ENCODE results near the gene FBLN7. TPM values are rescaled to one million over a fixed set of nuclear protein-coding genes. Genes with fewer than 3 reads are reported as not detected.
A peak's percentile ranks its signal among the peaks of the same experiment; 100 is the strongest.

The FBLN7 gene
- polyA plus RNA-seq, 2 donors, result 0.14 to 0.33 TPM

DNA sequence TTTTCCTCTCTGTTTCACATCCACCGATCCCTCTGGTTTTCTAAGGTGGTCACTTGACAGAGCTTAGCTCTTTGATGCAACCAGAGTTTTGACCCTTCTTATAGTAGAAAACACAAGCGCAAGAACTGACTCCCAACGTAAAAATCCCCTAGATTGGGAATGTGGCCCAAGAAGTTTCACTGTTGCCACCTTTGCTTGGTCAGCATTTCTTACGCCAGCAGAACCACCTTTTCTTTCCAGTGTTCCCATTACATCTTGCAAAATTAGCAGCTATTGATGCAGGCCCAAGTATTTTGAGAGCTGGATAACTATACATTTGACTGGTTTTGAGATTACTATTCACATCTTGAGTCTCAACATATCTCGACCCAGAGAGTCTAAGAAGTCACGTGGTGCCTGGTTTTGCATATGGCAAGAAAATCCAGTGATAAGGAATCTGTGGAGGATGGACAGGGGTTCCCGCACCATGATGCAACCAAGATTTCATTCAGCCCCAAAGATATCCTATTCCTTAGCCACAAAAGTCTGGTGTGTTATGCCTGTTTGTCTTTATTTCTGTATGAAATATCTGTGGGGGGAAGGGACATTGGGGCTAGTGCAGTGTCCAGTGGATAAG is 37.9 kb downstream of the FBLN7 start:
- Histone ChIP-seq H3K27ac (ENCODE audit: low read depth in 2 of 2, low read length in 1 of 2) (no peak overlapping the region), H3K36me3 (ENCODE audit: control insufficient read depth in 2 of 2, insufficient read depth in 2 of 2, low read length in 1 of 2) (no peaks in the 10 kb centered on the region), H3K4me3 (ENCODE audit: low read depth in 1 of 2, low read length in 2 of 2) (no peak overlapping the region), H3K27me3 (ENCODE audit: control insufficient read depth in 1 of 2, insufficient read depth in 2 of 2, low read length in 2 of 2) (peaks cover 0 to 2% of the 10 kb centered on the region in 2 donors), H3K9me3 (ENCODE audit: control insufficient read depth in 2 of 2, insufficient read depth in 1 of 2, low read depth in 1 of 2, low read length in 1 of 2) (no peaks in the 10 kb centered on the region), H3K4me1 (ENCODE audit: control insufficient read depth in 2 of 2, insufficient read depth in 2 of 2, low read length in 1 of 2) (no peaks in the 10 kb centered on the region)
- 92 to 96% methylated on average over 7 of the region's 7 CpGs for WGBS, 2 donors

GRCh38 chr2:112181571-112182290 is 43.5 kb downstream of the FBLN7 start:
- Histone ChIP-seq H3K27ac (ENCODE audit: low read depth in 2 of 2, low read length in 1 of 2) (no peak overlapping the region), H3K9me3 (ENCODE audit: control insufficient read depth in 2 of 2, insufficient read depth in 1 of 2, low read depth in 1 of 2, low read length in 1 of 2) (no peaks in the 10 kb centered on the region), H3K36me3 (ENCODE audit: control insufficient read depth in 2 of 2, insufficient read depth in 2 of 2, low read length in 1 of 2) (no peaks in the 10 kb centered on the region), H3K27me3 (ENCODE audit: control insufficient read depth in 1 of 2, insufficient read depth in 2 of 2, low read length in 2 of 2) (peaks cover 0 to 9% of the 10 kb centered on the region in 2 donors), H3K4me1 (ENCODE audit: control insufficient read depth in 2 of 2, insufficient read depth in 2 of 2, low read length in 1 of 2) (no peaks in the 10 kb centered on the region), H3K4me3 (ENCODE audit: low read depth in 1 of 2, low read length in 2 of 2) (peak overlapping the region; percentile 12 to 18)
- WGBS, 2 donors, result 21 to 32% methylated on average over 53 to 54 of the region's 54 CpGs

DNA sequence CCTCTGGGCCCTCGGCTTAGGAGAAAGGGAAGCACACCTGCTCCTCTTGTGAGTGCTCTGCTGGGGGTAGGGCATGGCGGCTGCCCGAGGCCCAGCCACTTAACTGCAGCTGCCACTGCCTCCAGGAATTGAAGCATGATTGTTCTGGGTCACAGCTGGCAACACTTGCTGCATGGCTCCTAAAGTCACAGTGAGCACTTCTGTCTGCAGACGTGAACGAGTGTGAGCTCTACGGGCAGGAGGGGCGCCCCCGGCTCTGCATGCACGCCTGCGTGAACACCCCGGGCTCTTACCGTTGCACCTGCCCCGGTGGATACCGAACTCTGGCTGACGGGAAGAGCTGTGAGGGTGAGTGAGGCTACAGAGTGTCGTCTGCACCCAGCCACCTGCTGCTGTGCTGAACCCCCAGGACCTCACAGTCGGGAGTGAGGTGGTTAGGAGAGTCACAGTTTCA is 44.4 kb downstream of the FBLN7 start:
- Histone ChIP-seq H3K27ac (ENCODE audit: low read depth in 2 of 2, low read length in 1 of 2) (no peak overlapping the region), H3K4me3 (ENCODE audit: low read depth in 1 of 2, low read length in 2 of 2) (no peak overlapping the region), H3K36me3 (ENCODE audit: control insufficient read depth in 2 of 2, insufficient read depth in 2 of 2, low read length in 1 of 2) (no peaks in the 10 kb centered on the region), H3K4me1 (ENCODE audit: control insufficient read depth in 2 of 2, insufficient read depth in 2 of 2, low read length in 1 of 2) (no peaks in the 10 kb centered on the region), H3K27me3 (ENCODE audit: control insufficient read depth in 1 of 2, insufficient read depth in 2 of 2, low read length in 2 of 2) (peaks cover 0 to 9% of the 10 kb centered on the region in 2 donors), H3K9me3 (ENCODE audit: control insufficient read depth in 2 of 2, insufficient read depth in 1 of 2, low read depth in 1 of 2, low read length in 1 of 2) (no peaks in the 10 kb centered on the region)
- 83 to 90% methylated on average over 17 of the region's 17 CpGs for WGBS, 2 donors

DNA sequence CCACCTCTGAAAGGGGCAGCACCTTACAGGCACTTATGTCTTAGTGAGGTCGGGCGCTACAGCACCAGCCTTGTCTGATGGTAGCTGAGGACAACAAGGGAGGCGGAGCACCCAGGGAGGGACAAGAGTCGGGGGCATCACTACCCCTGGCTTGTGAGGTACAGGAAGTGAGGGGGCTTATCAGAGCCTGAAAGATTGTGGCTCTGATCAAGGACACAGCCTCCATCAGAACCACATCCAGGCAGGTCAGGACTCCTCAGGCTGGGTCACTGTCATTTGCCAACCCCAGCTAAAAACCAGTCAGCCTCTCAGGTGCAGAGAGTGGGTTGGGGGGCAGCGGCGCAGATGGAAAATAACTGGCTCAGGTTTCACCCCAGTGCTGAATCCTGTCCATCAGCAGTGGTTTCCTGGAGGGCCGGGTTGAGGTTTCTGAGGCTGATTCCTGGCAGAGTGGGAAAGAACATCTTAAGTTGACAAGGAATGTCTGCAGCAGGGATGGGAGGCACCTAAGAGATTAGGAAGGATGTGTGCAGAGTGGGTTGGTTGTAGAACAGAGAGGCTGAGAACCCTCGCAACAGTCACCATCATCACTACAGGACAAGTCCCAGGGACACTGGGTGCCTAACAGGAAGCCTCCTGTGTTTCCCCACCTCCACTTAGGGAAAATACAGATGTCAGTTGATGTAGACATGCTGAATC is 45.3 kb downstream of the FBLN7 start:
- H3K9me3 ChIP-seq (ENCODE audit: control insufficient read depth in 2 of 2, insufficient read depth in 1 of 2, low read depth in 1 of 2, low read length in 1 of 2), result no peaks in the 10 kb centered on the region
- peaks cover 0 to 9% of the 10 kb centered on the region in 2 donors for H3K27me3 ChIP-seq (ENCODE audit: control insufficient read depth in 1 of 2, insufficient read depth in 2 of 2, low read length in 2 of 2)
- H3K36me3 ChIP-seq (ENCODE audit: control insufficient read depth in 2 of 2, insufficient read depth in 2 of 2, low read length in 1 of 2), result no peaks in the 10 kb centered on the region
- H3K4me3 ChIP-seq (ENCODE audit: low read depth in 1 of 2, low read length in 2 of 2), result no peak overlapping the region
- no peak overlapping the region for H3K27ac ChIP-seq (ENCODE audit: low read depth in 2 of 2, low read length in 1 of 2)
- WGBS, 2 donors, result 88 to 89% methylated on average over 8 of the region's 8 CpGs
- H3K4me1 ChIP-seq (ENCODE audit: control insufficient read depth in 2 of 2, insufficient read depth in 2 of 2, low read length in 1 of 2), result no peaks in the 10 kb centered on the region

DNA sequence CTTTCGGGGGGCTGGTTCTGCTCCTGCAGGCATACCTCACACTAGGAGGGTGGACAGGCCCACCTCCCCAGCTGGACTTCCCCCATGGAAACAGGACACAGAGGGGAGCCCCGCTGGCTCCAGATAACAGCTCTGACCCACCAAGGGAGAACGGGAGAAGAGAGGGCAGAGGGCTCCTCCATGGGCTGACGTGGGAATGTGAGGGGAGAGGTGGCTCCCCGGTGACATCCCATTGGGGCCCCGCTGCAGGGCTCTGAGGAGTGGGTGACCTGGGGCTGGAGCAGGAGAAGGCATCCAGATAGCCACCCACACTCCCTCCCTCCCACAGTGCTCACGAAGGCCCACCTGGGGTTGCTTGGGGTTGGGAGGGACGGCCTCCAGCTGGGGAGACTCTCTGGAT is 45.9 kb downstream of the FBLN7 start:
- Histone ChIP-seq H3K9me3 (ENCODE audit: control insufficient read depth in 2 of 2, insufficient read depth in 1 of 2, low read depth in 1 of 2, low read length in 1 of 2) (no peaks in the 10 kb centered on the region), H3K4me1 (ENCODE audit: control insufficient read depth in 2 of 2, insufficient read depth in 2 of 2, low read length in 1 of 2) (no peaks in the 10 kb centered on the region), H3K27me3 (ENCODE audit: control insufficient read depth in 1 of 2, insufficient read depth in 2 of 2, low read length in 2 of 2) (peaks cover 0 to 9% of the 10 kb centered on the region in 2 donors), H3K36me3 (ENCODE audit: control insufficient read depth in 2 of 2, insufficient read depth in 2 of 2, low read length in 1 of 2) (no peaks in the 10 kb centered on the region), H3K4me3 (ENCODE audit: low read depth in 1 of 2, low read length in 2 of 2) (no peak overlapping the region), H3K27ac (ENCODE audit: low read depth in 2 of 2, low read length in 1 of 2) (no peak overlapping the region)
- 90 to 94% methylated on average over 8 of the region's 8 CpGs for WGBS, 2 donors

DNA sequence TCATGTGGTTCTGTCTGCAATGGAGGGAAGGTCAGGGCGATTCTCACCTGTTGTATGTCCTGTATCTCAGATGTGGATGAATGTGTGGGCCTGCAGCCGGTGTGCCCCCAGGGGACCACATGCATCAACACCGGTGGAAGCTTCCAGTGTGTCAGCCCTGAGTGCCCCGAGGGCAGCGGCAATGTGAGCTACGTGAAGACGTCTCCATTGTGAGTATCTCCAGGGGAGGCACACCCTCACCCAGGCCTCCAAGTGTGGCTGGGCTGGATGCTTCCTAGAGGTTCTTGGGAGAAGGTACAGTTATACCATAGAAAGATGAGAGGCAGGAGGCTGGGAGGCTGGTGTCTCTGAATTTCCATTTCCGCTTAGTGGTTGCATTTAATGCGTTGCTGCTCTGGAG is 46.9 kb downstream of the FBLN7 start:
- Histone ChIP-seq H3K4me1 (ENCODE audit: control insufficient read depth in 2 of 2, insufficient read depth in 2 of 2, low read length in 1 of 2) (no peaks in the 10 kb centered on the region), H3K36me3 (ENCODE audit: control insufficient read depth in 2 of 2, insufficient read depth in 2 of 2, low read length in 1 of 2) (no peaks in the 10 kb centered on the region), H3K4me3 (ENCODE audit: low read depth in 1 of 2, low read length in 2 of 2) (no peak overlapping the region), H3K9me3 (ENCODE audit: control insufficient read depth in 2 of 2, insufficient read depth in 1 of 2, low read depth in 1 of 2, low read length in 1 of 2) (no peaks in the 10 kb centered on the region), H3K27me3 (ENCODE audit: control insufficient read depth in 1 of 2, insufficient read depth in 2 of 2, low read length in 2 of 2) (peaks cover 0 to 9% of the 10 kb centered on the region in 2 donors), H3K27ac (ENCODE audit: low read depth in 2 of 2, low read length in 1 of 2) (no peak overlapping the region)
- 81 to 87% methylated on average over 9 of the region's 9 CpGs for WGBS, 2 donors

DNA sequence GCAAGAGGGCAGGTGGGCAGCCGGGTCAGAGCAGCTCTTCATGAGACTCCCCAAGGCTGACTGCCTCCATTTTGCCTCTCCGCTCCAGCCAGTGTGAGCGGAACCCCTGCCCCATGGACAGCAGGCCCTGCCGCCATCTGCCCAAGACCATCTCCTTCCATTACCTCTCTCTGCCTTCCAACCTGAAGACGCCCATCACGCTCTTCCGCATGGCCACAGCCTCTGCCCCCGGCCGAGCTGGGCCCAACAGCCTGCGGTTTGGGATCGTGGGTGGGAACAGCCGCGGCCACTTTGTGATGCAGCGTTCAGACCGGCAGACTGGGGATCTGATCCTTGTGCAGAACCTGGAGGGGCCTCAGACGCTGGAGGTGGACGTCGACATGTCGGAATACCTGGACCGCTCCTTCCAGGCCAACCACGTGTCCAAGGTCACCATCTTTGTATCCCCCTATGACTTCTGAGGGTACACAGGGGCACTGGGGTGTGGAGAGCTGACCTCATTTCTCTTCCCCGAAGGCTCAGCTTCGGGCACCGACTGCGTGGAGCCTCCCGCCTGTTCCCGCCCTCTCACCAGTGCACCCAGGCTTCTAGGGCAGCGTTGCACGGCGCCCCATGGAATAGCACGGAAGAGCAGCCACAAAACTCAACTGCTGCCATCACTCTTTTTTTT is 49.0 kb downstream of the FBLN7 start:
- Histone ChIP-seq H3K27ac (ENCODE audit: low read depth in 2 of 2, low read length in 1 of 2) (no peak overlapping the region), H3K4me1 (ENCODE audit: control insufficient read depth in 2 of 2, insufficient read depth in 2 of 2, low read length in 1 of 2) (no peaks in the 10 kb centered on the region), H3K4me3 (ENCODE audit: low read depth in 1 of 2, low read length in 2 of 2) (no peak overlapping the region), H3K27me3 (ENCODE audit: control insufficient read depth in 1 of 2, insufficient read depth in 2 of 2, low read length in 2 of 2) (no peaks in the 10 kb centered on the region), H3K36me3 (ENCODE audit: control insufficient read depth in 2 of 2, insufficient read depth in 2 of 2, low read length in 1 of 2) (no peaks in the 10 kb centered on the region), H3K9me3 (ENCODE audit: control insufficient read depth in 2 of 2, insufficient read depth in 1 of 2, low read depth in 1 of 2, low read length in 1 of 2) (no peaks in the 10 kb centered on the region)
- WGBS, 2 donors, result 95 to 97% methylated on average over 31 of the region's 31 CpGs

DNA sequence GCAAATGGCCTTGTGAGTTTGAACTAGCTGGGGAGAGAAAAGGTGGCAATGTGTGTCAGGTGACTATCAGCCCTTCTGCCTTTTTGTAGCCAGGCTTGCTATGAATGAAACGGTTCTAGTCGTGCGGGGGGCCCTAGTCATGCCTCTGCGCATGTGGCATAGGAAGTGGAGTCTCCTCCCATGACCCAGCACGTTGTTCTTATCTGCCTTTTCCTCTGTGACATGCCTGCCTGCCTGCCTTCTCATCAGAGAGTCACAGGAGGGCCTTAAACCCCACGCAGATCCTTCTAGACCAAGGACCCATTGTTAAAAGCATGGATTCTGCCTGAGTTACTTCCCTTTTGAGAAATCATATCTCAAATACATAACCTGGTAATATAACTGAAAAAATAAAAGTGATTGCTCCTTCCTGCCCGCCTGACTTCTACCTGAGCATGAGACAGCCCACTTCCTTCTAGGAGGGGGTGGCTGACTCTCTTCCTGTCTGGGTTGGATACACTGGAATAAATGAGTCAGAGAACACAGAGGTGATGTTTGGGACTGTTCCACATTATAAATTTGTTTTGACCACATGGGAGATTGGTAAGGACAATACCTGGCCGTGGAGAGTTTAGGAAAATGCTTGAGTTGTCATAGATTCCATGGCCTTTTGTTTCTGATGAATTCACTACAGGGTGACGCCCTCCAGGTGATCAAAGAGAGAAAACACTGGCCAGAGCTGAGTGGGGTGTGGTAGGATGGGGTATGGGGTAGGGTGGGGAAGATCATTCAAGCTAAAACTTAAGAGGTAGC is 49.8 kb downstream of the FBLN7 start:
- H3K27ac ChIP-seq (ENCODE audit: low read depth in 2 of 2, low read length in 1 of 2), result peak overlapping the region; percentile 2 to 24
- H3K36me3 ChIP-seq (ENCODE audit: control insufficient read depth in 2 of 2, insufficient read depth in 2 of 2, low read length in 1 of 2), result no peaks in the 10 kb centered on the region
- 62 to 68% methylated on average over 9 of the region's 9 CpGs for WGBS, 2 donors
- H3K4me3 ChIP-seq (ENCODE audit: low read depth in 1 of 2, low read length in 2 of 2), result no peak overlapping the region
- no peaks in the 10 kb centered on the region for H3K27me3 ChIP-seq (ENCODE audit: control insufficient read depth in 1 of 2, insufficient read depth in 2 of 2, low read length in 2 of 2)
- H3K4me1 ChIP-seq (ENCODE audit: control insufficient read depth in 2 of 2, insufficient read depth in 2 of 2, low read length in 1 of 2), result no peaks in the 10 kb centered on the region
- H3K9me3 ChIP-seq (ENCODE audit: control insufficient read depth in 2 of 2, insufficient read depth in 1 of 2, low read depth in 1 of 2, low read length in 1 of 2), result no peaks in the 10 kb centered on the region
